Keratinocyte (primary cell): Measurements from ENCODE around the gene TM9SF3. TPM values are rescaled to one million over a fixed set of nuclear protein-coding genes. Genes with fewer than 3 reads are reported as not detected.

ENCODE experiments used
- DNase-seq: peaks from one replicate; pipeline ENCODE4 v3.0.0-alpha.2; 2011; ENCODE audit warnings: low read depth, missing footprints, low spot score
- FAIRE-seq: peaks from 2 replicates; lab custom pipeline; 2011; peaks lifted over from hg19 to GRCh38; lab: Jason Lieb, UNC
- H2AFZ ChIP-seq: 2 replicates; pipeline ENCODE4 v1.6.0; 2012; ENCODE audit warnings: low read length, control low read depth, inconsistent platforms; ENCODE audit not compliant: control insufficient read depth
- H3K27ac ChIP-seq: 2 replicates; pipeline ENCODE4 v1.5.1; 2011; ENCODE audit warnings: low read length; ENCODE audit not compliant: control insufficient read depth, insufficient read depth
- H3K27me3 ChIP-seq: 3 replicates; pipeline ENCODE4 v1.6.0; 2011; ENCODE audit warnings: low read length; ENCODE audit not compliant: control insufficient read depth, insufficient read depth; ENCODE audit errors: extremely low read depth
- H3K36me3 ChIP-seq, 2 experiments: 2 replicates in 1 of 2; 3 replicates in 1 of 2; pipeline ENCODE4 v1.5.1; 2011; ENCODE audit warnings: low read length in 2 of 2, mild to moderate bottlenecking in 1 of 2; ENCODE audit not compliant: control insufficient read depth in 2 of 2, insufficient read depth in 2 of 2; ENCODE audit errors: extremely low read depth in 1 of 2
- H3K4me1 ChIP-seq: 3 replicates; pipeline ENCODE4 v1.5.1; 2011; ENCODE audit warnings: low read length; ENCODE audit not compliant: control insufficient read depth, insufficient read depth; ENCODE audit errors: extremely low read depth
- H3K4me2 ChIP-seq: 3 replicates; pipeline ENCODE4 v1.6.0; 2011; ENCODE audit warnings: low read depth, low read length; ENCODE audit not compliant: control insufficient read depth, insufficient read depth; ENCODE audit errors: extremely low read depth
- H3K4me3 ChIP-seq, 3 experiments: fragments of 200-600 bp in 1 of 3; sonication (generic) in 1 of 3; 2 replicates in 2 of 3; 3 replicates in 1 of 3; pipeline ENCODE4 v1.5.1; 2011 to 2016; ENCODE audit warnings: low read length in 3 of 3, mild to moderate bottlenecking in 3 of 3, control low read depth in 2 of 3, inconsistent platforms in 1 of 3, low read depth in 1 of 3, mixed read lengths in 1 of 3, mixed run types in 1 of 3, moderate library complexity in 1 of 3; ENCODE audit not compliant: control insufficient read depth in 2 of 3, insufficient read depth in 2 of 3; ENCODE audit errors: extremely low read depth in 1 of 3
- H3K79me2 ChIP-seq: 2 replicates; pipeline ENCODE4 v1.6.0; 2012; ENCODE audit warnings: low read length; ENCODE audit not compliant: control insufficient read depth, insufficient read depth
- H3K9ac ChIP-seq: 3 replicates; pipeline ENCODE4 v1.6.0; 2011; ENCODE audit warnings: low read length; ENCODE audit not compliant: control insufficient read depth, insufficient read depth; ENCODE audit errors: extremely low read depth
- H3K9me1 ChIP-seq: 3 replicates; pipeline ENCODE4 v1.6.0; 2011; ENCODE audit warnings: low read length; ENCODE audit not compliant: control insufficient read depth, insufficient read depth; ENCODE audit errors: extremely low read depth
- H3K9me3 ChIP-seq: 2 replicates; pipeline ENCODE4 v1.5.1; 2012; ENCODE audit warnings: low read depth, low read length; ENCODE audit not compliant: control insufficient read depth
- H4K20me1 ChIP-seq: 3 replicates; pipeline ENCODE4 v1.6.0; 2011; ENCODE audit warnings: low read length; ENCODE audit not compliant: control insufficient read depth, insufficient read depth; ENCODE audit errors: extremely low read depth
- EZH2 ChIP-seq: IDR thresholded peaks from one replicate; pipeline ENCODE4 v1.6.1; 2012; ENCODE audit warnings: inconsistent platforms, mild to moderate bottlenecking, low read length, moderate library complexity
- dilution Hi-C: fragments of 300-500 bp; cut with MboI; formaldehyde crosslinking; loops from one replicate; pipeline ENCODE4 v1.7.0; 2020; ENCODE audit warnings: low sequenced_read_pairs; ENCODE audit not compliant: extremely low pct_ligation_motif_present
- polyA plus RNA-seq, 5 experiments: library from polyadenylated mRNA; depleted of rRNA in 3 of 5; stranded (reverse) in 3 of 5; stranded (forward) in 1 of 5; unstranded in 1 of 5; fragments of >200 nt; gene quantifications; 1 replicate in 1 of 5; 2 replicates in 3 of 5; 3 replicates in 1 of 5; pipeline versions ENCODE4 v1.2.1 to v1.2.3, GENCODE V29; 2011 to 2012; ENCODE audit warnings: missing spikeins in 2 of 5, low read depth in 1 of 5, low replicate concordance in 1 of 5
- TF ChIP-seq, protein P1 (sequence below), 3 experiments: IDR thresholded peaks in 1 of 3; conservative IDR thresholded peaks in 1 of 3; optimal IDR thresholded peaks in 1 of 3; 2 replicates in 2 of 3; 3 replicates in 1 of 3; pipeline versions ENCODE3 to v1.5.1; 2011; ENCODE audit warnings: low read length in 3 of 3, mild to moderate bottlenecking in 3 of 3, moderate library complexity in 2 of 3, control low read depth in 1 of 3, inconsistent platforms in 1 of 3; ENCODE audit not compliant: insufficient read depth in 2 of 3; ENCODE audit errors: extremely low read depth in 1 of 3

TM9SF3 gene
- polyA plus RNA-seq, 1 donor (not counting 4 experiments of a cell fraction or from before 2014, with no cell fraction given), result 90.0 TPM

DNA sequence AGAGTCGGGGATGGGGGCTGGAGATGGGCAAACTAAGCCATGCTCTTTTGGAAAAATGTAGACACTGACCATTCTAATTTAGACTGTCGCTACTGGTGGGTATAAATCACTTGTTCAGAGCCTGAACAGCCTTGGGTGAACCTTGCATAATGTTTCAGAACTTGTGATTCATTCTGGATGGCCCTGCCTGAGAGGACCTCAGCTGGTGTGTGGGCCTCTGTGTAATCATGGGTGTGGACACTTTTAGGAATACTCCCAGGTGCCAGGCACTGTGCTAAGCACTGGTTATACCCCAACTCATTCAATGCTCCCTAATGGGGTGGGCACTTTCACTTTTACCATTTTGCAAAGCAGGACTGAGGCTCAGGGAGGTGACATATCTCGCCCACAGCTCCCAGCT, 26.8 kb upstream of the TM9SF3 start:
- no peaks in the 10 kb centered on the region for H3K4me1 ChIP-seq
- H3K79me2 ChIP-seq, result no peaks in the 10 kb centered on the region
- H3K4me3 ChIP-seq, result no peak overlapping the region
- peaks cover 10% of the 10 kb centered on the region for H3K27me3 ChIP-seq
- no peak for FAIRE-seq
- no peaks in the 10 kb centered on the region for H3K9me3 ChIP-seq
- H3K9me1 ChIP-seq, result no peaks in the 10 kb centered on the region
- TF ChIP-seq EZH2, result no peak
- TF ChIP-seq, protein P1, sequence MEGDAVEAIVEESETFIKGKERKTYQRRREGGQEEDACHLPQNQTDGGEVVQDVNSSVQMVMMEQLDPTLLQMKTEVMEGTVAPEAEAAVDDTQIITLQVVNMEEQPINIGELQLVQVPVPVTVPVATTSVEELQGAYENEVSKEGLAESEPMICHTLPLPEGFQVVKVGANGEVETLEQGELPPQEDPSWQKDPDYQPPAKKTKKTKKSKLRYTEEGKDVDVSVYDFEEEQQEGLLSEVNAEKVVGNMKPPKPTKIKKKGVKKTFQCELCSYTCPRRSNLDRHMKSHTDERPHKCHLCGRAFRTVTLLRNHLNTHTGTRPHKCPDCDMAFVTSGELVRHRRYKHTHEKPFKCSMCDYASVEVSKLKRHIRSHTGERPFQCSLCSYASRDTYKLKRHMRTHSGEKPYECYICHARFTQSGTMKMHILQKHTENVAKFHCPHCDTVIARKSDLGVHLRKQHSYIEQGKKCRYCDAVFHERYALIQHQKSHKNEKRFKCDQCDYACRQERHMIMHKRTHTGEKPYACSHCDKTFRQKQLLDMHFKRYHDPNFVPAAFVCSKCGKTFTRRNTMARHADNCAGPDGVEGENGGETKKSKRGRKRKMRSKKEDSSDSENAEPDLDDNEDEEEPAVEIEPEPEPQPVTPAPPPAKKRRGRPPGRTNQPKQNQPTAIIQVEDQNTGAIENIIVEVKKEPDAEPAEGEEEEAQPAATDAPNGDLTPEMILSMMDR (optimal IDR thresholded peaks at IDR 0.05 in 1 of 3, IDR thresholded peaks at IDR 0.05 in 1 of 3, conservative IDR thresholded peaks at IDR 0.05 in 1 of 3; ENCODE audit: extremely low read depth in 1 of 3, insufficient read depth in 2 of 3, low read length in 3 of 3), result no peak
- no peak overlapping the region for H3K9ac ChIP-seq
- no peak overlapping the region for H3K4me2 ChIP-seq
- dilution Hi-C loops, result no loop called here
- DNase-seq, result no peak
- H3K36me3 ChIP-seq, result no peaks in the 10 kb centered on the region
- H4K20me1 ChIP-seq, result no peaks in the 10 kb centered on the region
- no peak overlapping the region for H3K27ac ChIP-seq
- no peak overlapping the region for H2AFZ ChIP-seq

DNA sequence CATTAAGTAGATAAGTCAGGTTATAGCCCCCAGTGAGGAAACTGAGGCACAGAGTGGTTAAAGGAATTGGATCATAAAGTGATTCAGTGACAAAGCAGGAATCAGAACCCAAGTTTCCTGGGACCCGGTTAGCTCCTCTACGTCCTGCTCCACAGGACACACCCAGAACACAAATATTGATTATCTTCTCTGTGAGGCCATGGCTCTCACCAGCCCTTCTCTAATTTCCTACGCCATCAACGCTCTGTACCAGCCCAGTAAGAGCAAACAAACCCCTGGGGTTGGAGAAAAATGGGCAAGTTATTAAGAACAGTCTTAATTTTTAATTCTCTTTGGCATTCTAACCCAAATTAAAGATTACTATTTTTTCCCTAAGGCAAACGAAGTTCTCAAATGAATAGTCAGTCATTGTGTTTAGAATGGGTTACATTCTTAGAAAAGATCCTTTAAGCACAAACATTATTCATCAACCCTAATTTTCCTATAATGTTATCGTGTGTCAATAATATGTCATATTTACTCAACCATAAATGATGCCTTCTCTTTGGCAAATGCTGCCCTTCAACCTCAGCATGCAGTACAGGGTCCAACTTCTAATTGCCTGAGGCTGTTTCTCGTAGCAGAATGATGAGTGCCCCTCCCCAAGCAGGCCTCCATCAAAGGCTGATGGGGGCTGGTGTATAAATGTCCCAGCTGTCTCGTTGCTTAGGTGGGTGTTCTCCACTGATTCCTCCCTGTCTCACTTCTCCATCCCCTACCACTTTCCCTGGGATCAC, 25.4 kb upstream of the TM9SF3 start:
- no peaks in the 10 kb centered on the region for H4K20me1 ChIP-seq
- H3K9me1 ChIP-seq, result no peaks in the 10 kb centered on the region
- no peaks in the 10 kb centered on the region for H3K9me3 ChIP-seq
- no peaks in the 10 kb centered on the region for H3K4me1 ChIP-seq
- no peak for TF ChIP-seq EZH2
- TF ChIP-seq, protein P1 (optimal IDR thresholded peaks at IDR 0.05 in 1 of 3, IDR thresholded peaks at IDR 0.05 in 1 of 3, conservative IDR thresholded peaks at IDR 0.05 in 1 of 3; ENCODE audit: extremely low read depth in 1 of 3, insufficient read depth in 2 of 3, low read length in 3 of 3), result no peak
- no peak overlapping the region for H3K4me2 ChIP-seq
- H3K79me2 ChIP-seq, result no peaks in the 10 kb centered on the region
- no peak overlapping the region for H3K27ac ChIP-seq
- dilution Hi-C loops, result no loop called here
- DNase-seq (no peak), FAIRE-seq (no peak)
- H3K36me3 ChIP-seq, result no peaks in the 10 kb centered on the region
- no peak overlapping the region for H3K9ac ChIP-seq
- H3K4me3 ChIP-seq, result no peak overlapping the region
- H3K27me3 ChIP-seq, result peaks cover 11% of the 10 kb centered on the region
- H2AFZ ChIP-seq, result no peak overlapping the region
